PFSK-1 (cell line): ENCODE measurements around the gene APOL3.

ENCODE experiments used
- POLR2AphosphoS5 ChIP-seq: IDR thresholded peaks from 2 replicates; pipeline ENCODE4 v1.6.1; 2012; ENCODE audit warnings: low read depth, mild to moderate bottlenecking, control low read depth, low read length, moderate library complexity
- SIN3A ChIP-seq: IDR thresholded peaks from 2 replicates; pipeline ENCODE4 v1.6.1; 2012; ENCODE audit warnings: mild to moderate bottlenecking, low read length, moderate library complexity, borderline replicate concordance; ENCODE audit not compliant: insufficient read depth
- TAF1 ChIP-seq: IDR thresholded peaks from 2 replicates; pipeline ENCODE4 v1.6.1; 2012; ENCODE audit warnings: low read length, control low read depth, borderline replicate concordance; ENCODE audit not compliant: insufficient read depth
- TF ChIP-seq, protein P1 (sequence below), 2 experiments: IDR thresholded peaks; 2 replicates each; pipeline versions ENCODE4 v1.6.1 to v1.8.0; 2011 to 2012; ENCODE audit warnings: low read depth in 2 of 2, low read length in 2 of 2, control low read depth in 1 of 2, inconsistent platforms in 1 of 2, mild to moderate bottlenecking in 1 of 2, moderate library complexity in 1 of 2; ENCODE audit not compliant: insufficient read depth in 1 of 2

- TF ChIP-seq TAF1 (no peak), SIN3A (no peak), POLR2AphosphoS5 (no peak)
- TF ChIP-seq, protein P1, sequence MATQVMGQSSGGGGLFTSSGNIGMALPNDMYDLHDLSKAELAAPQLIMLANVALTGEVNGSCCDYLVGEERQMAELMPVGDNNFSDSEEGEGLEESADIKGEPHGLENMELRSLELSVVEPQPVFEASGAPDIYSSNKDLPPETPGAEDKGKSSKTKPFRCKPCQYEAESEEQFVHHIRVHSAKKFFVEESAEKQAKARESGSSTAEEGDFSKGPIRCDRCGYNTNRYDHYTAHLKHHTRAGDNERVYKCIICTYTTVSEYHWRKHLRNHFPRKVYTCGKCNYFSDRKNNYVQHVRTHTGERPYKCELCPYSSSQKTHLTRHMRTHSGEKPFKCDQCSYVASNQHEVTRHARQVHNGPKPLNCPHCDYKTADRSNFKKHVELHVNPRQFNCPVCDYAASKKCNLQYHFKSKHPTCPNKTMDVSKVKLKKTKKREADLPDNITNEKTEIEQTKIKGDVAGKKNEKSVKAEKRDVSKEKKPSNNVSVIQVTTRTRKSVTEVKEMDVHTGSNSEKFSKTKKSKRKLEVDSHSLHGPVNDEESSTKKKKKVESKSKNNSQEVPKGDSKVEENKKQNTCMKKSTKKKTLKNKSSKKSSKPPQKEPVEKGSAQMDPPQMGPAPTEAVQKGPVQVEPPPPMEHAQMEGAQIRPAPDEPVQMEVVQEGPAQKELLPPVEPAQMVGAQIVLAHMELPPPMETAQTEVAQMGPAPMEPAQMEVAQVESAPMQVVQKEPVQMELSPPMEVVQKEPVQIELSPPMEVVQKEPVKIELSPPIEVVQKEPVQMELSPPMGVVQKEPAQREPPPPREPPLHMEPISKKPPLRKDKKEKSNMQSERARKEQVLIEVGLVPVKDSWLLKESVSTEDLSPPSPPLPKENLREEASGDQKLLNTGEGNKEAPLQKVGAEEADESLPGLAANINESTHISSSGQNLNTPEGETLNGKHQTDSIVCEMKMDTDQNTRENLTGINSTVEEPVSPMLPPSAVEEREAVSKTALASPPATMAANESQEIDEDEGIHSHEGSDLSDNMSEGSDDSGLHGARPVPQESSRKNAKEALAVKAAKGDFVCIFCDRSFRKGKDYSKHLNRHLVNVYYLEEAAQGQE (IDR thresholded peaks at IDR 0.05; ENCODE audit: insufficient read depth in 1 of 2, low read depth in 2 of 2, low read length in 2 of 2) = no peak
These were observed 22.3 kb upstream of the APOL3 start for GRCh38 chr22:36182857-36183256.
